ENCODE results near the gene OR10J1. TPM values are rescaled to one million over a fixed set of nuclear protein-coding genes. Genes with fewer than 3 reads are reported as not detected.
"Not testable (repeated sequence)": the region's sequence is repeated elsewhere in the genome, so short reads cannot be mapped to it uniquely, and the experiment has no call there.

OR10J1 gene
- polyA plus RNA-seq, 1 donor, result not detected

GRCh38 chr1:159442428-159442827 lies 2.9 kb downstream of the OR10J1 start:
- 20% methylated on average over 1 of the region's 2 CpGs for WGBS (ENCODE audit: insufficient coverage, low lambda C conversion rate)
- peaks cover 18% of the 10 kb centered on the region for H3K4me1 ChIP-seq (ENCODE audit: control insufficient read depth, insufficient read depth, low read length)
- peak in 1 of 2 donors; percentile 49 for DNase-seq
- no peaks in the 10 kb centered on the region for H3K36me3 ChIP-seq (ENCODE audit: control insufficient read depth, insufficient read depth, low read length)
- peak overlapping the region; percentile 47 for H3K27ac ChIP-seq (ENCODE audit: low read length)
- no peaks in the 10 kb centered on the region for H3K9me3 ChIP-seq (ENCODE audit: control insufficient read depth, low read depth, low read length)
- no peaks in the 10 kb centered on the region for H3K27me3 ChIP-seq (ENCODE audit: control insufficient read depth, insufficient read depth, low read length)
- no peak overlapping the region for H3K4me3 ChIP-seq (ENCODE audit: low read length)

- peak overlapping the region; percentile 47 for H3K27ac ChIP-seq (ENCODE audit: low read length)
- no peak overlapping the region for H3K4me3 ChIP-seq (ENCODE audit: low read length)
- peaks cover 18% of the 10 kb centered on the region for H3K4me1 ChIP-seq (ENCODE audit: control insufficient read depth, insufficient read depth, low read length)
- no peaks in the 10 kb centered on the region for H3K36me3 ChIP-seq (ENCODE audit: control insufficient read depth, insufficient read depth, low read length)
- peak; percentile 56 to 68 for DNase-seq
- peaks cover 1% of the 10 kb centered on the region for H3K9me3 ChIP-seq (ENCODE audit: control insufficient read depth, low read depth, low read length)
- no CpG with 5 or more reads among the region's 4 CpGs for WGBS (ENCODE audit: insufficient coverage, low lambda C conversion rate)
- no peaks in the 10 kb centered on the region for H3K27me3 ChIP-seq (ENCODE audit: control insufficient read depth, insufficient read depth, low read length)
Observed at GRCh38 chr1:159443066-159443750, 3.7 kb downstream of the OR10J1 start.

GRCh38 chr1:159444511-159444910 lies 5.0 kb downstream of the OR10J1 start:
- no peaks in the 10 kb centered on the region for H3K36me3 ChIP-seq (ENCODE audit: control insufficient read depth, insufficient read depth, low read length)
- H3K4me3 ChIP-seq (ENCODE audit: low read length), result no peak overlapping the region
- peak overlapping the region; percentile 31 for H3K27ac ChIP-seq (ENCODE audit: low read length)
- peaks cover 18% of the 10 kb centered on the region for H3K4me1 ChIP-seq (ENCODE audit: control insufficient read depth, insufficient read depth, low read length)
- peak; percentile 69 to 85 for DNase-seq
- H3K9me3 ChIP-seq (ENCODE audit: control insufficient read depth, low read depth, low read length), result peaks cover 10% of the 10 kb centered on the region
- H3K27me3 ChIP-seq (ENCODE audit: control insufficient read depth, insufficient read depth, low read length), result no peaks in the 10 kb centered on the region

GRCh38 chr1:159448181-159448580 lies 8.7 kb downstream of the OR10J1 start:
- Histone ChIP-seq H3K4me3 (ENCODE audit: low read length) (no peak overlapping the region), H3K36me3 (ENCODE audit: control insufficient read depth, insufficient read depth, low read length) (no peaks in the 10 kb centered on the region), H3K4me1 (ENCODE audit: control insufficient read depth, insufficient read depth, low read length) (peaks cover 11% of the 10 kb centered on the region), H3K27ac (ENCODE audit: low read length) (no peak overlapping the region), H3K27me3 (ENCODE audit: control insufficient read depth, insufficient read depth, low read length) (no peaks in the 10 kb centered on the region), H3K9me3 (ENCODE audit: control insufficient read depth, low read depth, low read length) (peaks cover 10% of the 10 kb centered on the region)
- WGBS (ENCODE audit: insufficient coverage, low lambda C conversion rate), result 75% methylated on average over 1 of the region's 1 CpG
- no peak for DNase-seq

DNA sequence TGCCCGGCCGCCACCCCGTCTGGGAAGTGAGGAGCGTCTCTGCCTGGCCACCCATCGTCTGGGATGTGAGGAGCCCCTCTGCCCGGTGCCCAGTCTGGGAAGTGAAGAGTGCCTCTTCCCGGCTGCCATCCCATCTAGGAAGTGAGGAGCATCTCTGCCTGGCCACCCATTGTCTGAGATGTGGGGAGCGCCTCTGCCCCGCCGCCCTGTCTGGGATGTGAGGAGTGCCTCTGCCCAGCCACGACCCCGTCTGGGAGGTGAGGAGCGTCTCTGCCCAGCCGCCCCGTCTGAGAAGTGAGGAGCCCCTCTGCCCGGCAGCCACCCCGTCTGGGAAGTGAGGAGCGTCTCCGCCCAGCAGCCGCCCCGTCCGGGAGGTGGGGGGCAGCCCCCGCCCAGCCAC lies 10.1 kb downstream of the OR10J1 start:
- not testable (repeated sequence) for H3K36me3 ChIP-seq (ENCODE audit: control insufficient read depth, insufficient read depth, low read length); H3K27me3 ChIP-seq (ENCODE audit: control insufficient read depth, insufficient read depth, low read length); H3K4me3 ChIP-seq (ENCODE audit: low read length); H3K9me3 ChIP-seq (ENCODE audit: control insufficient read depth, low read depth, low read length); DNase-seq; H3K4me1 ChIP-seq (ENCODE audit: control insufficient read depth, insufficient read depth, low read length); H3K27ac ChIP-seq (ENCODE audit: low read length)
- no CpG with 5 or more reads among the region's 23 CpGs for WGBS (ENCODE audit: insufficient coverage, low lambda C conversion rate)

DNA sequence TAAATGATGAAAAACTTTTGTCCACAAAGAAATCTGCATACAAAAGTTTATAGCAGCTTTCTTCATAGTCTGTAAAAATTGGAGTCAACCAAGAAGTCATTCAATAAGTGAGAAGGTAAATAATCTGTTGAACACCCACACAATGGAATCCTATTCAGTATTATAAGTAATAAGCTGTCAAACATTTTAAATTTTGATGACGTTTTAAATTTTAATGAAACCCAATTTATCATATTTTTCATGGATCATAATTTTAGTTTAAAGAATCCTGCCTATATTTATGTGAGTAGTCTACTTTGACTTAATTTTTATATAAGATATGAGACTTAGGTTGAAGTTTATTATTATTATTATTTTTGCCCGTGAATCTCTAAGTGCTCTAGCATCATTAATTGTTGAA lies 20.0 kb downstream of the OR10J1 start:
- H3K27me3 ChIP-seq (ENCODE audit: control insufficient read depth, insufficient read depth, low read length), result no peaks in the 10 kb centered on the region
- H3K4me1 ChIP-seq (ENCODE audit: control insufficient read depth, insufficient read depth, low read length), result no peaks in the 10 kb centered on the region
- no peak overlapping the region for H3K27ac ChIP-seq (ENCODE audit: low read length)
- DNase-seq, result no peak
- 100% methylated on average over 1 of the region's 2 CpGs for WGBS (ENCODE audit: insufficient coverage, low lambda C conversion rate)
- peaks cover 5% of the 10 kb centered on the region for H3K9me3 ChIP-seq (ENCODE audit: control insufficient read depth, low read depth, low read length)
- H3K4me3 ChIP-seq (ENCODE audit: low read length), result no peak overlapping the region
- H3K36me3 ChIP-seq (ENCODE audit: control insufficient read depth, insufficient read depth, low read length), result no peaks in the 10 kb centered on the region

DNA sequence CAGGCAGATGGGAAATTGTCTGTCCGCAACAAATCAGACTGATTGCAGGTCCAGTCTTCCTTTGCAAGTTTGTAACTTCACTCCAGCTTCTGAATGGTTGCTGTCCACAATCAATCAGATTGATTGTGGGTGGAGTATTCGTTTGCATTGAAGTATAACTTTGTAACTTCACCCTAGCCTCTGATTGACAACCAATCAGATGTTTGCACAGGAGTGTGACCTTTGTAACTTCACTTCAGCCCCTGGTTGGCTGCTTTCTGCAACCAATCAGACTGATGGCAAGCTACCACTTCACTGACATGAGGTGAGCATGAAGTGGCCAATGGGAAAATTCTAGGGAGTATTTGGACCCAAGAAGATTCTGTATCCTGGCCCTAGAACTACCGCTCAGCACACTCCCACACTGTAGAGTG lies 25.7 kb downstream of the OR10J1 start:
- H3K4me3 ChIP-seq (ENCODE audit: low read length), result no peak overlapping the region
- no peak for DNase-seq
- no peaks in the 10 kb centered on the region for H3K36me3 ChIP-seq (ENCODE audit: control insufficient read depth, insufficient read depth, low read length)
- no CpG with 5 or more reads among the region's 3 CpGs for WGBS (ENCODE audit: insufficient coverage, low lambda C conversion rate)
- no peaks in the 10 kb centered on the region for H3K4me1 ChIP-seq (ENCODE audit: control insufficient read depth, insufficient read depth, low read length)
- H3K27me3 ChIP-seq (ENCODE audit: control insufficient read depth, insufficient read depth, low read length), result no peaks in the 10 kb centered on the region
- H3K9me3 ChIP-seq (ENCODE audit: control insufficient read depth, low read depth, low read length), result peaks cover 5% of the 10 kb centered on the region
- no peak overlapping the region for H3K27ac ChIP-seq (ENCODE audit: low read length)

DNA sequence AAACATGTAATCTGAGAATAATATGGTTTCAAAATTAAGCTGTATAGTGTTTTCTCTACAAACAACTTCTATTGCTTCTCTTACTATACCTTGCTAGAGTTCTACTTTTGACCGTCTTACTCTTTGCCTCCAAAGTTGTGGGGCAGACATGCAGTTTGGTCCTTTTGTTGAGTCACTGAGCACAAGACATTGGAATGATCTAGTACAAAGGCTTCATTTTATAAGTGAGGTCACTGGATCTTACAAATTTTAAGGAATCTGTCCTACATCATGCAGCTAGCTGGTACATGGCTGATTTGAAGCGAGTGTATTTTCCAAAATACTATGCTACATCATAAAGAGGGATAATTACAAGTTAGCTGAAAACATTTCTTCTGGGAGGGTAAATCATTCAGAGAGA lies 28.8 kb downstream of the OR10J1 start:
- Histone ChIP-seq H3K36me3 (ENCODE audit: control insufficient read depth, insufficient read depth, low read length) (no peaks in the 10 kb centered on the region), H3K4me3 (ENCODE audit: low read length) (no peak overlapping the region), H3K9me3 (ENCODE audit: control insufficient read depth, low read depth, low read length) (no peaks in the 10 kb centered on the region), H3K27ac (ENCODE audit: low read length) (no peak overlapping the region), H3K27me3 (ENCODE audit: control insufficient read depth, insufficient read depth, low read length) (no peaks in the 10 kb centered on the region), H3K4me1 (ENCODE audit: control insufficient read depth, insufficient read depth, low read length) (no peaks in the 10 kb centered on the region)
- DNase-seq, result no peak
- no CpG with 5 or more reads among the region's 2 CpGs for WGBS (ENCODE audit: insufficient coverage, low lambda C conversion rate)

GRCh38 chr1:159469921-159470533 lies 30.5 kb downstream of the OR10J1 start:
- Histone ChIP-seq H3K4me1 (ENCODE audit: control insufficient read depth, insufficient read depth, low read length) (no peaks in the 10 kb centered on the region), H3K4me3 (ENCODE audit: low read length) (no peak overlapping the region), H3K27ac (ENCODE audit: low read length) (no peak overlapping the region), H3K36me3 (ENCODE audit: control insufficient read depth, insufficient read depth, low read length) (no peaks in the 10 kb centered on the region), H3K9me3 (ENCODE audit: control insufficient read depth, low read depth, low read length) (no peaks in the 10 kb centered on the region), H3K27me3 (ENCODE audit: control insufficient read depth, insufficient read depth, low read length) (no peaks in the 10 kb centered on the region)
- peak in 1 of 2 donors; percentile 34 for DNase-seq
- WGBS (ENCODE audit: insufficient coverage, low lambda C conversion rate), result no CpG with 5 or more reads among the region's 4 CpGs

DNA sequence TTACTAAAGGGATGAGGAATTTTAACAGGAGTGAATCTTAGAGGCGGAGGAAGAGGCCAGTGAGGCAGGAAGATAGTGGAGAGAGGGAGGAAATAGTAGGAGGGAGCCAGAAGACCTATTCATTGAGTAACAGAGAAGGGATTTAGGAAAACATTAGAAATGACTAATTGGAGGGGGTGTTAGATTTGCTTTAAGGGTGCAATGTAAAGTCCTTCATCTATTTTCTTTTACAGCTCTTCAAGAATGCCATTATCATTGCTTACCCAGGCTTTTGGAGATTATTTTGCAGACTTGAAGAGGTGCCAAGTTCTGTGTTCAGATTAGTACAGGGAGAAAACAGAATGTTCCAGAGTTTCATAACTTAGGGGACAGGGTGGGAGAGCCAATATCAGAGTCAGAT lies 33.8 kb downstream of the OR10J1 start:
- no peak for DNase-seq
- H3K27me3 ChIP-seq (ENCODE audit: control insufficient read depth, insufficient read depth, low read length), result no peaks in the 10 kb centered on the region
- H3K27ac ChIP-seq (ENCODE audit: low read length), result no peak overlapping the region
- no peaks in the 10 kb centered on the region for H3K9me3 ChIP-seq (ENCODE audit: control insufficient read depth, low read depth, low read length)
- WGBS (ENCODE audit: insufficient coverage, low lambda C conversion rate), result 83% methylated on average over 1 of the region's 1 CpG
- no peak overlapping the region for H3K4me3 ChIP-seq (ENCODE audit: low read length)
- no peaks in the 10 kb centered on the region for H3K36me3 ChIP-seq (ENCODE audit: control insufficient read depth, insufficient read depth, low read length)
- no peaks in the 10 kb centered on the region for H3K4me1 ChIP-seq (ENCODE audit: control insufficient read depth, insufficient read depth, low read length)

- no peak overlapping the region for H3K27ac ChIP-seq (ENCODE audit: low read length)
- WGBS (ENCODE audit: insufficient coverage, low lambda C conversion rate), result no CpG with 5 or more reads among the region's 1 CpG
Observed at GRCh38 chr1:159474926-159475325, 35.4 kb downstream of the OR10J1 start.

More at GRCh38 chr1:159474926-159475325, 35.4 kb downstream of the OR10J1 start:
- no peaks in the 10 kb centered on the region for H3K9me3 ChIP-seq (ENCODE audit: control insufficient read depth, low read depth, low read length)
- H3K27me3 ChIP-seq (ENCODE audit: control insufficient read depth, insufficient read depth, low read length), result no peaks in the 10 kb centered on the region
- H3K36me3 ChIP-seq (ENCODE audit: control insufficient read depth, insufficient read depth, low read length), result no peaks in the 10 kb centered on the region
- no peaks in the 10 kb centered on the region for H3K4me1 ChIP-seq (ENCODE audit: control insufficient read depth, insufficient read depth, low read length)
- no peak for DNase-seq
- H3K4me3 ChIP-seq (ENCODE audit: low read length), result no peak overlapping the region
